NT2/D1 (cell line): ENCODE measurements around the gene ADNP.

Experiments
- DNase-seq: peaks from one replicate; pipeline ENCODE4 v3.0.0-alpha.2; 2011; ENCODE audit warnings: low read depth, low spot score
- H3K27me3 ChIP-seq: 2 replicates; pipeline ENCODE4 v1.6.0; 2011; ENCODE audit warnings: mild to moderate bottlenecking; ENCODE audit not compliant: insufficient read length, insufficient read depth
- H3K36me3 ChIP-seq: 2 replicates; pipeline ENCODE4 v1.6.1; 2011; ENCODE audit warnings: mild to moderate bottlenecking, low read length, mixed read lengths; ENCODE audit not compliant: insufficient read depth, insufficient read length
- H3K4me1 ChIP-seq: 2 replicates; pipeline ENCODE4 v1.5.1; 2011; ENCODE audit not compliant: insufficient read depth, insufficient read length
- H3K4me3 ChIP-seq: 2 replicates; pipeline ENCODE4 v1.5.1; 2011; ENCODE audit warnings: low read depth; ENCODE audit not compliant: insufficient read length
- H3K9ac ChIP-seq: 2 replicates; pipeline ENCODE4 v1.6.0; 2011; ENCODE audit warnings: low read depth; ENCODE audit not compliant: insufficient read length
- H3K9me3 ChIP-seq: 2 replicates; pipeline ENCODE4 v1.5.1; 2011; ENCODE audit warnings: mild to moderate bottlenecking, low read length; ENCODE audit not compliant: insufficient read depth
- SUZ12 ChIP-seq: IDR thresholded peaks from 2 replicates; pipeline ENCODE4 v1.6.1; 2011; ENCODE audit not compliant: insufficient read length, insufficient read depth; ENCODE audit errors: extremely low read depth
- YY1 ChIP-seq: IDR thresholded peaks from 2 replicates; pipeline ENCODE4 v1.6.1; 2011; ENCODE audit not compliant: insufficient read length, insufficient read depth
- ZNF274 ChIP-seq: IDR thresholded peaks from 2 replicates; pipeline ENCODE4 v1.6.1; 2011; ENCODE audit warnings: mild to moderate bottlenecking, low read depth, low read length

The ADNP gene

GRCh38 chr20:50844430-50845100, 86.7 kb downstream of the ADNP start:
- TF ChIP-seq ZNF274 (no peak), YY1 (no peak), SUZ12 (no peak)
- no peak for DNase-seq
- H3K27me3 ChIP-seq = no peaks in the 10 kb centered on the region
- peaks cover 21% of the 10 kb centered on the region for H3K36me3 ChIP-seq
- H3K4me1 ChIP-seq = peaks cover 15% of the 10 kb centered on the region
- H3K4me3 ChIP-seq = no peak overlapping the region
- H3K9me3 ChIP-seq = no peaks in the 10 kb centered on the region
- no peak overlapping the region for H3K9ac ChIP-seq

- H3K27me3 ChIP-seq = no peaks in the 10 kb centered on the region
- H3K36me3 ChIP-seq = peaks cover 21% of the 10 kb centered on the region
- TF ChIP-seq ZNF274 (no peak), SUZ12 (no peak), YY1 (no peak)
- H3K9me3 ChIP-seq = no peaks in the 10 kb centered on the region
- H3K4me1 ChIP-seq = peaks cover 15% of the 10 kb centered on the region
- no peak for DNase-seq
- no peak overlapping the region for H3K4me3 ChIP-seq
- no peak overlapping the region for H3K9ac ChIP-seq
Observed at GRCh38 chr20:50843331-50844276, 87.6 kb downstream of the ADNP start.

GRCh38 chr20:50842821-50843220, 88.4 kb downstream of the ADNP start:
- Histone ChIP-seq H3K36me3 (peaks cover 21% of the 10 kb centered on the region), H3K27me3 (no peaks in the 10 kb centered on the region), H3K9ac (no peak overlapping the region), H3K4me1 (peaks cover 15% of the 10 kb centered on the region), H3K9me3 (no peaks in the 10 kb centered on the region), H3K4me3 (no peak overlapping the region)
- TF ChIP-seq YY1 = no peak
- TF ChIP-seq SUZ12 = no peak
- TF ChIP-seq ZNF274 = no peak
- no peak for DNase-seq
